ENCODE data around the gene COL6A5. TPM values are rescaled to one million over a fixed set of nuclear protein-coding genes. Genes with fewer than 3 reads are reported as not detected.

COL6A5 gene
- total RNA-seq, 1 donor from 2014 or later: 0.07 TPM

DNA sequence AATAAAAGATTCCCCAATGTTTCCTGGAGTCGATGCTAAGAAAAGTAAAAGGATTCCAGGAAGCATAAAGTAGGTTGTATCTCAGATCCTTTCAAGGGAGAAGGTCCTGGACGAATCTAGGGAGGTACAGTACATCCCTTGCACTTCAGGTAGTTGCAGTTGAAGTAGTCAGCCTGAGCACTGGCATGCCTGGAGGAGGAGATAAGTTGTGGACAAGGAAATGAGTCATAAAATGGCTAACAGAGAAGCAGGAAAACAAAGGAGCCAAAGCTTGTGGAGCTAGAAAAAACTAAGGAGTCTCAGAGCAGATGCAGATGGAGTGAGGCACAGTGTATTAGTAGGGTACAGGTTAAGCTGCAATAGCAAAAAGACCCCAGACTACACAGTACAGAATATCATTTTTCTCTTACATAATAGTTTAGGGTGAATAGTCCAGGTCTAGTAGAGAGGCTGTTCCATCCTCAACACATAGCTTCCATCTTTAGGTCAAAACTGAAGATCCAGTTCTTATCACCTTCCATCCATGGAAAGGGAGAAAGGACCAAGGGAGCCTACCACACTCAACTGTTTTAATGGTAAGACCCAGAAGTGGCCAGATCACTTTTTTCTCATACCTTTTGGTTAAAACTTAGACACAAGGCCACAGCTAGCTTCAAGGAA, 41.3 kb downstream of the COL6A5 start:
- no peak overlapping the region for H3K27ac Mint-ChIP-seq
- peaks cover 5% of the 10 kb centered on the region for H3K4me1 Mint-ChIP-seq
- H3K4me3 Mint-ChIP-seq: no peak overlapping the region
- H3K27me3 Mint-ChIP-seq (ENCODE audit: low read depth): no peaks in the 10 kb centered on the region
- DNase-seq (ENCODE audit: low spot score in 2 of 2, unreplicated experiment in 2 of 2): no peak
- H3K36me3 Mint-ChIP-seq: no peaks in the 10 kb centered on the region
- TF ChIP-seq, protein P1, sequence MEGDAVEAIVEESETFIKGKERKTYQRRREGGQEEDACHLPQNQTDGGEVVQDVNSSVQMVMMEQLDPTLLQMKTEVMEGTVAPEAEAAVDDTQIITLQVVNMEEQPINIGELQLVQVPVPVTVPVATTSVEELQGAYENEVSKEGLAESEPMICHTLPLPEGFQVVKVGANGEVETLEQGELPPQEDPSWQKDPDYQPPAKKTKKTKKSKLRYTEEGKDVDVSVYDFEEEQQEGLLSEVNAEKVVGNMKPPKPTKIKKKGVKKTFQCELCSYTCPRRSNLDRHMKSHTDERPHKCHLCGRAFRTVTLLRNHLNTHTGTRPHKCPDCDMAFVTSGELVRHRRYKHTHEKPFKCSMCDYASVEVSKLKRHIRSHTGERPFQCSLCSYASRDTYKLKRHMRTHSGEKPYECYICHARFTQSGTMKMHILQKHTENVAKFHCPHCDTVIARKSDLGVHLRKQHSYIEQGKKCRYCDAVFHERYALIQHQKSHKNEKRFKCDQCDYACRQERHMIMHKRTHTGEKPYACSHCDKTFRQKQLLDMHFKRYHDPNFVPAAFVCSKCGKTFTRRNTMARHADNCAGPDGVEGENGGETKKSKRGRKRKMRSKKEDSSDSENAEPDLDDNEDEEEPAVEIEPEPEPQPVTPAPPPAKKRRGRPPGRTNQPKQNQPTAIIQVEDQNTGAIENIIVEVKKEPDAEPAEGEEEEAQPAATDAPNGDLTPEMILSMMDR (IDR thresholded peaks at IDR 0.05; ENCODE audit: unreplicated experiment): no peak
- H3K9me3 Mint-ChIP-seq: peaks cover 3% of the 10 kb centered on the region

DNA sequence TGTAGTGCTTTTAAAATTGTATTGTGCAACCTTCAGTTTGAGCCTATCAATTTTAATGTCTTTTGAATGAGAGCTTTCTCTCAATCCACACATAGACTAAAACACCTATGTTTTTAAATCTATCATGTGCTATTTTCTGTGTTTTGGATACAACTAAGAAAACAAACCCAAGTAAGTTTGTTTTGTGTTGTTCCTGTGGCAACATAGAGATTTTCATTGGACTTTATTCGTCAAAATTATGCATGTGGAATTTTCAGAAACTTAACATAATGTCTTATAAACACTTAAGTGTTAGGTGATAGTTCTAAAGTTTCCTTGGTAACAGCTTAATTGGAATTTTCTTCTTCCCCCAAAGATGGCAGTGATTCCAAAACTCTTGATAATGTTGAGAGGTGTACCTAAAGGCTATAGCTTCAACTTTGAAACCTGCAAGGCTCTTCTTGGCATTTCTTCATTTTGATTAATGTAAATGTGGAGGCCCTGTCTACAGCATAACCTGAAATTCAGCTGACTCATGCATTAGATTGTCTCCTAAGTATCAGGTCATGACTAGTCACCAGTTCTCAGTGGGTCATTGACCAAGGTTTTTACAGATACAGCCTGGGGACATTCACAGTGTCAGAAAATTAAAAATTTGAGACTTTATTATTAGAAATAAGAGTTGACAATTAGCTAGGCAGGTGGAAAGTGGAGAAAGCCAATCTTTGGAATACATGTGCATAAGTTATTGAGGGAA, 44.4 kb downstream of the COL6A5 start:
- H3K4me1 Mint-ChIP-seq: no peaks in the 10 kb centered on the region
- no peak for DNase-seq (ENCODE audit: low spot score in 2 of 2, unreplicated experiment in 2 of 2)
- H3K9me3 Mint-ChIP-seq: peaks cover 3% of the 10 kb centered on the region
- H3K27ac Mint-ChIP-seq: no peak overlapping the region
- no peak overlapping the region for H3K4me3 Mint-ChIP-seq
- H3K36me3 Mint-ChIP-seq: no peaks in the 10 kb centered on the region
- TF ChIP-seq, protein P1 (IDR thresholded peaks at IDR 0.05; ENCODE audit: unreplicated experiment): no peak
- H3K27me3 Mint-ChIP-seq (ENCODE audit: low read depth): no peaks in the 10 kb centered on the region

GRCh38 chr3:130392266-130392665, 46.8 kb downstream of the COL6A5 start:
- no peak overlapping the region for H3K27ac Mint-ChIP-seq
- H3K4me1 Mint-ChIP-seq: no peaks in the 10 kb centered on the region
- H3K27me3 Mint-ChIP-seq (ENCODE audit: low read depth): no peaks in the 10 kb centered on the region
- no peak for DNase-seq (ENCODE audit: low spot score in 2 of 2, unreplicated experiment in 2 of 2)
- H3K36me3 Mint-ChIP-seq: no peaks in the 10 kb centered on the region
- TF ChIP-seq, protein P1 (IDR thresholded peaks at IDR 0.05; ENCODE audit: unreplicated experiment): no peak
- H3K9me3 Mint-ChIP-seq: peaks cover 3% of the 10 kb centered on the region
- H3K4me3 Mint-ChIP-seq: no peak overlapping the region

DNA sequence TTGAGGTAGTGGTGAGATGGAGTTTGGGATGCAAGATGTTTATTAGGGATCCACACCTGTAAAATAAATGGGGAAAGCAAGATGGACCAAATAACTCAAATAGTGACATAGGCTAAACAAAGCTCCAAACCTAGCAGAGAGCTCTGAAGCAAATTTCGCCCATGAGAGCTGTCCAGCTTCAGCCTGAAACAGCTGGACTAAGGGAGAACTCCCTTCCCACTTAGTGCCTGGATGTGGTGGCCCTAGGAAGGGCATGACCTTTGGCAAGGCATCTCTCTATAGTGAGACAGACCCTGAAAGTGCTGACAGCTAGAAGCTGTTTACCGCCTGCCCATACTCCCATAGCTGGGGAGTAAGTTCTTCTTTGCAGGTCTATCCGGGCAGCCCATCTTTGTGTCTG, 48.1 kb downstream of the COL6A5 start:
- TF ChIP-seq, protein P1 (IDR thresholded peaks at IDR 0.05; ENCODE audit: unreplicated experiment): no peak
- no peak for DNase-seq (ENCODE audit: low spot score in 2 of 2, unreplicated experiment in 2 of 2)
- H3K36me3 Mint-ChIP-seq: no peaks in the 10 kb centered on the region
- no peaks in the 10 kb centered on the region for H3K27me3 Mint-ChIP-seq (ENCODE audit: low read depth)
- H3K9me3 Mint-ChIP-seq: peaks cover 3% of the 10 kb centered on the region
- H3K27ac Mint-ChIP-seq: no peak overlapping the region
- H3K4me1 Mint-ChIP-seq: no peaks in the 10 kb centered on the region
- no peak overlapping the region for H3K4me3 Mint-ChIP-seq

DNA sequence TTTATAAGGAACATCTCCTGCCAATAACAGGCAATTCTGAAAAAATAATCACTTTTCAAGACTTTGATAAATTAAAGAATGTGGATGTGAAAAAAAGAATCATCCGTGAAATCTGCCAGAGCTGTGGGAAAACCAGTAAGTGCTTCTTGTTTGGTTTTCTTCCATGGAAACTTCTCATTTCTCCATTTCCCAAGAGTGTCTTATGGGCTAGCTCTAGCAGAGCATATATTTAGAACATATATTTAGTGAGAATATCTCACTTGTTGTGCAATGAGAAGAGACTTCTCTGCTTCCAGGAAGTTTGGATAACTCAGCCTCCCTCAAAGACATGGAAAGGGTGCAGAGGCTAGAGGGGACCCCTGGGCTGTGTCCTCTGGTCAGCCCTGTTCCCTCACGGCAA, 49.9 kb downstream of the COL6A5 start:
- TF ChIP-seq, protein P1 (IDR thresholded peaks at IDR 0.05; ENCODE audit: unreplicated experiment): no peak
- Mint-ChIP-seq H3K27me3 (ENCODE audit: low read depth) (peaks cover 2% of the 10 kb centered on the region), H3K4me3 (no peak overlapping the region), H3K27ac (no peak overlapping the region), H3K9me3 (peaks cover 3% of the 10 kb centered on the region), H3K36me3 (no peaks in the 10 kb centered on the region), H3K4me1 (no peaks in the 10 kb centered on the region)
- no peak for DNase-seq (ENCODE audit: low spot score in 2 of 2, unreplicated experiment in 2 of 2)
